CD4-positive, alpha-beta T cell treated with Interleukin-4 for 1 hour (primary cell): ENCODE results near the gene RPS15A.

Experiments used
- DNase-seq, 2 donors: peaks; one replicate each; pipeline ENCODE4 v3.0.0-alpha.2; 2020 to 2022

The RPS15A gene

DNA sequence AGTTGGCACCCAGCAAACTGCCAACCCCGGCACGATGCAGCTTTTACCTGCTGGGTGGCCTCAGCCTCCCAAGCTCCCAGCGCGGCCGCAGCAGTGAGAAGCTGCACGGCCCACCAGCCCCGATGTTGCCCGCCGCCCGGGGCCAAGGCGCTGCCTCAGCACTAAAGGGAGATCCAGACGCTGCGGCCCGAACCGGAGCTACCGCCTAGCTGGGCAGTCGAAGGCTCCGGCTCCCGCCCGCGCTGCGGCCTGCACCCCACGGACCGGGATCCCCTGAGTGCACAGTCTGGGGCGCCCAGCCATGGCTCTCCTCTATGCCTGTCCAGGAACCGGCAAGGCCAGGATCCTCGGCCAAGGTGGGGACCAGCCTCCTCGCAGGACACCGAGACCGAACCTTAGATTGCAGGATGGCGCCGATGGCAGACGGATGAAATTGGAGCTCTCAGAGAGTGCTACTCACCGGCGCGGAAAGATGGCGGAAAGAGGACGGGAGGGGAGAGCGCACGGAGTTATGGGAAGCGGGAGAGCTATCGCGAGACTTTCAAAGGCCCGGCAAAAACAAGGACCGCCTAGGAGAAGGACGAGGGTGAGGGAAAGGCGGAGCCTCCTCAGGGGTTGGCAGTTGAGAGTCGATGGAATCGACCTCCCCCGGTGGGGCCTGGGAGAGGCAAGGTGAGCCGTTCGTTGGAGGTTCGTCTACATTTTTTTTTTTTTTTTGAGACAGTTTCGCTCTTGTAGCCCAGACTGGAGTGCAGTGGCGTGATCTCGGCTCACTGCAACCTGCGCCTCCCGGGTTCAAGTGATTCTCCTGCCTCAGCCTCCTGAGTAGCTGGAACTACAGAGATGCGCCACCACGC is at the start of gene RPS15A:
TSS of gene RPS15A (minus strand) at position 485 of the 857 bp plus-strand sequence. CDS start 1,221 bp downstream, outside the sequence.
- peak; percentile 96 for DNase-seq

DNA sequence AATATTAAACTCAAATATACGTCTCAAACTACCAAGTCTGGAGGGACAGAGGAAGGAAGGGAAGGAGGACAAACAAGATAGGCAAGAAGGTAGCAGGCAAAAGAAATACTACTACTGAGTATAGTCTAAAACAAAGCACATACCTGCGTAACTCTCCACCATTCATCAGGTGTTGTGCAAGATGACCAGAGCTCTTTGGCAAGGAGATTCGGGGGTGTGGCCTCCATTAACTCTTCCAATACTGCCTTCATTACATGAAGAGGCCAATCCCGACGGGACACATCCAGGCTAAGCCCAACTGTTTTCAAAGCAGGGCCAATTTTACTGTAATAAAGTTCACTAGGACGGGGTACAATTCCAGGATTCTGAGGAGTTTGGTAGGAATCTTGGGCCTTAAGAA is 49.4 kb upstream of the RPS15A start:
- DNase-seq: no peak

DNA sequence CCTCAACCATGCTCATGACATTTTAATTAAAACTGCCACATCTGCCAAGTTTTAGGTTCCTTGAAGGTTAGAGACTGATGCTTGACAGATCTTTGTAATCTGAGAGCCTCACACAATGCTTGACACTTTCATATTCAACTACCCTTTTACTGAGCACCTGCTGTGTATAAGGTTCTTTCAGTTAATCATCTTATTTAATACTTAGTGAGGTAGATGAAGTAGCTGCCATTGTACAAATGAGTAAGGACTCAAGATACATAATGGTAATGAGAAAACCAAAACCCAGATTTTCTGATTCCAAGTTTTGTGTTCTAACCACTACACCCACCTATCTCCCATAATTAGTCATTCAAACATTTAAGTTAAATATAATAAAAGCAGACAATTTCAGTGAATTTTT is 46.6 kb upstream of the RPS15A start:
- no peak for DNase-seq

DNA sequence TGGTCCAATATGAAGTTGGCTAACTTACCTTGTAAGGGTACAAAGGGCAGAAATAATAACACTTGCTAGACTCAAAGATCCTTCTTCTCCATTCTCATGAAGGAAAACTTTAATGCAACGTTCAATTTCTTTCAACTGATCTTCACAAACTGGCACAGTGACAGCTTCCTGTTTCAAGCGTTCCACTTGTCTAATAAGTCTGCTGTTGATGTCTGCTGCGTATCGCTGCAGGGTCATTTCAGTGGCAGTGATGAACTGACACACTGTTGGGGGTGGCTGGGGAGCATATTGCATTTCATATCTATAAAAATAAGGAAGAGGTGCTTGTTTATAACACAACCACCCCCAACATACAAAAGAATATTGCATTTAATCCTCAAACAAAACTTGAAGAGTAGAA is 44.7 kb upstream of the RPS15A start:
- no peak for DNase-seq

DNA sequence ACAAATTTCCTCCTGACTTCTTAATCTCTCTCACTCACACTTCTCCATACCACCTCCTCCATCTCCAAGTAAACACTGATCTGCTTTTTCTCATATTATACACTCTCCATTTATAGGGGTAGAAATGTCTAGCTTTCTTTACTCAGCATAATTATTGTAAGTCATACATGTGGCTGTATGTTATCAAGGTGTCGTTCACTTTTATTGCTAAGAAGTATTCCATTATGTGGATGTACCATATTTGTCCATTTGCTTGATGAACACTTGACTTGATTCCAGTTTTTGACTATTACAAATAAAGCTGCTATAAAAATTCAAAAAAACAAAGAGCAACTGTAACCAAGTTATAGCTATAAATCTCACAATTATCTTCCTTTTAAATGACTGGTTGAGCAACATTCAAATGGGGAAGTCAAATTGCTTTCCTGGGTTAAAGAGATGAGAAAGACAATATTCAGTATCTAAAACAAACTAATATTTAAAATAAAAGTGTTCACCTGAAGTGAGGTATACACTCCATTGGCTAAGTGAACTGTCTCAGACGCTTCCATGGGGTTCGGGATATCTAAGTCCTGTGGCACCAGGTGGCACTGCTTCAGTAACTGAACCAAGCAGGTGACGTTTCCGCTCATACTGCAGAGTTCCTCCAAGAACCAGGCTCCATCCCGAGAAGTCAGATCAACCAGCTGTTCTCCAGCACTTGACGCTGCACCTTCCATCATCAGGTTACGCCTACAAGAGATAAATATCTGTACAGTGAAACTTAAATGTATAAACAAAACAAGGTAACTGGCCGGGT is 43.8 kb upstream of the RPS15A start:
- no peak for DNase-seq

DNA sequence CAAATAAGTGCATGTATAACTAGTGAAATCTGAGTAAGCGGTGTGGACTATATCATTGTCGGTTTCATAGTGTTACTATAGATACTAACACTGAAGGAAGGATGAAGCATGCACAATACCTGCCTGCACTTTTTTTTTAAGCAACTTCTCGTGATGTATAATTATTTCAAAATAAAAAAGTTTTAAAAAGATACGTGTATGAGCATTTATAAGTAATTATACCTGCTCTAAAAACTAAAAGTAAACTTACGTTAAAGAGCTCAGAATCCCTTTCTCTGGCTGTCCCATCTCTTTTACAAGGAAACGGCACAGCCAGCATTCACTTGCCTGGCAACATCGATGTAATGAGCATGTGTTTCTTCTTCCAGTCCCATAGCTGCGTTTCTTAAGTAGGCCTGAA is 42.5 kb upstream of the RPS15A start:
- DNase-seq: no peak

DNA sequence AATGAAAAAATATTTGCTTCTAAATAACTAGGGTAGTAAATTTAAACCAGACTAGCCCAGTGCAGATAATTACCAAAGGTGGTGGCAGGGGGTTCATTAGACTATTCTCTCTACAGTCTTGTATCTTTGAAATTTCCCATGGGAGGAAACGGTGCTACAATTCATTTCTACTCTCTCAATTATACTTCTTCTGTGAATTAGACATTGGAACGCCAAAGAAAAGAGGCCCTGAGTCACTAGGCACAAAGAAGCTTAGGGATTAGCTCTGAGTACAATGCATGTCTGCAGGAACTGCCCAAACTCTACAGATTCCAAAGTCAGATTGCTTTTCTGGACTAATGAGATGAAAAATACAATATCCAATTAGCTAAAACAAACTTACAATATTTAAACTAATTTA is 41.9 kb upstream of the RPS15A start:
- DNase-seq: no peak

DNA sequence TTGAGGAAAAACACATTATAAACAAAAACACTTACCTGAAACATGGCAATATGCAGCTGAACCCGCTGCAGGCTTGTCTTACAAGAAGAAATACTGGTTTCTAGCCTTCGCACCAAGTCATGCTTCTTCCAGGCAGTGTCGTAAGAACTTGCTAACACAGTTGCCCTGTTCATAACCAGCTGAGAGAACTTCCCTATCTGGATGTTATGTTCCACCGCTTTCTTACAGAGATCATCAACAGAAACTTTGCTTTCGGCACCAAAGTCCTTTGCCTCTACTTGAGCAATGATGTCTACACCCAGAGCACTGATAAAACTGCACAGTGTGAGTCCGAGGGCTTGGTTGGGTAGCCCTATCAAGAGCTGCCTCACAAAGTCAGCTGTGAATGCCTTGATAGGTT is 39.1 kb upstream of the RPS15A start:
- no peak for DNase-seq

DNA sequence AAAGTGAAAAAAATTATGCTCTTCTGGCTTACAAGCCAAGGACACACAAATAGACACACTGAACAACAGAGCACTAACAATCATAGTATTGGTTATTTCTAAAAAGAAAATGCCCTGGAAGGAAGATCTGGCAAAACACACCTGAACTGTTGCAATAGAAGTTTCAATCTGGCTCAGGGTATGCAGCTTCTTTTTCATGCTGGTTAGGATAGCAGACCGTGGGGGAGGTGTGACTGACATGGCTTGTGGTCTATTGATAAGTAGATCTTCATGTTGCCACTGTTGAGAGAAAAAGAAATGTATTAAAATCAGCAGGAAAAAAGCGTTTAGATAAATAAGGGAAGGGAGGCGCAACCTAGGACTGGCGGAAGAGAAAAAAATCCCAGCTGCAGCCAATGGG is 37.8 kb upstream of the RPS15A start:
- DNase-seq: no peak

DNA sequence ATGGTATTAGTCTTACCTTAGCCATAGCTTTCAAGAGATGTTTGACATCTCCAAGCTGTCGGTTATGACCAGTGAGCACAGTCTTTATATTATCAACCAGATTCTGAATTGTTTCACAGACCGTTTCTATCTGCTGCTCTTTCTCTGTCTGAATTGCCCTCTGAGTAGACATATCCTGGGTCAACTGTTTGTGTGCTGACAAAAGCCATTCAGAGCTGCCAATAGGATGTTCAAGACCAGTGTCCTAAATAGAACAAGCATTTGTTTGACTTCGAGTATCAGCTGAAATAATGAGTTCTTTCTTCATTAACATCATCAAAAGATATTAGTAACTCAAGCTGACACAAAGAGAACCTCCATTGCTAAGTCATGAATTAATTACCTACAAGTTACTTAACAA is 26.2 kb upstream of the RPS15A start:
- DNase-seq: no peak

DNA sequence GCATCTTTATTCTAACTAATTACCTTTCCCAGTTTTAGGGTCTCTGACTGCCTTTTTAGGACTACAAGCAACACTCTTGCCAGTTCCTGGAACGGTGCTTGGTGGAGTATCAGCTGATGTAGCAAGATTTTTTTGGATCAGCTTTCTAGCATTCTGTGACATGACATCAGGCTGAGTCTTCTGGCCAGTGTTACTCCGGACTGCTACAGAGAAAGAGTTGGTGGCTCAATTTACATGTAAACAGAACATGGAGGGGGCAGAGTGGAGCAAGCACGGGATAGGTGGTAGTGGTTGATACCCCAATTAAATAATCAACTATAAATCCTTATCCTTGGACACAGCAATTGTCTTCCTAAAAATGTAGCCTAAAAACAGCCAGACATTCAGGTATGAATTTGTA is 21.8 kb upstream of the RPS15A start:
- DNase-seq: no peak

DNA sequence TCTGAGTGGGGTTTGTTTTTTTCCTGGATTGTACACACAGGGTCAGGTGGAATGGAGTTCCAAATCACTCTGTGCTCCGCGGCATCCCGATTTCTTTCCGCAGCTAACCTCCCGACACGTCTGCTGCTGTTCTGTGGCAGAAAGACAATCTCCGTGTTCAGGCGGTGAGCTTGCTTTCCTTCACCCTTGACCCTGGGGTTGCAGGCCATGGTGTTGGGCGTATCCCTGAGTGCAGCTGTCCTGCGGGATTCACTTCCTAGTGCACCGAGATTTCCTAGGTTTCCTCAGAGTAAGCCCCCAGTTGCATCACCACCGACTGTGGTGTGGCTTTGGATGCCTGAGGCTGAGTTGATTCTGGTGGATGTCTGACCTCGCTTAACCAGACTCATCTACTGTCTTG is 19.0 kb upstream of the RPS15A start:
- no peak for DNase-seq

DNA sequence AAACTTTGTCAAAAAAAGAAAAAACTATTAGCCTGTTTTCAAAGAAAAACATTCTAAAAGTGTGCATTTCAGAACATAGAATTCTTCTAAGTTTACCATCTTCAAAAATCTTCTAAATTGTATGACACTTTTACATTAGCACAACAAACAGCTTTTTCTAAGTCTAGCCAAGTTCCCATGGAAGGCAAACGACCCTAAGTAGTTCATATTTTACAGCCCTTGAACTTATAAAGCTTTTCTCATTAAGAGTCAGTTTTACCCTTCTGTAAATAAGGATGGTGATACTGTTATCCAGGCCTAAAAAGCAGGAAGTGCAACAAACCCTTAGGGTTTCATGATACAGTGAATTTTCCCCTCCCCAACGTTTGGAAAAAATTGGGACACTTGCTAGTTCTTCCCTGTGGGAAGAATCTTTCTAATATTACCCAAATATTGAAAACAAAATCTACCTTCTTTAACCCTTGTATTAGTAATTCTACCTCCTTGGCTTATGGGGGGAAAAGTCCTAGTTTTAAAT is 15.2 kb upstream of the RPS15A start:
- DNase-seq: no peak

DNA sequence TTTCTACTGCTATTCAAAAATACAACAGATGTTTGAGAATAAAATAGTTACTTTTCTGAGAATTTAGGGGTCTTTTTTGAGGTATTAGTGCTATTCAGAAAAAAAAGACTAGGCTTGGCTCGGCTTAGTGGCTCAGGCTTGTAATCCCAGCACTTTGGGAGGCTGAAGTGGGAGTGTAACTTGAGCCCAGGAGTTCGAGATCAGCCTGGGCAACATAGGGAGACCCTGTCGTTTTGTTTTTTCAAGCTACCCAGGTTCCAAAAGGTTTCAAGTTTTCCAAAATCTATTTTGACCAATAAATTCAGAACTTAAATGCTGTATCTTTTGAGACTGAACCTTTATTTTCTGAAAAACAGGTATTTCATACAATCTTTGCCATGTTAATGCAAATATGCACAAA is 14.4 kb upstream of the RPS15A start:
- no peak for DNase-seq

DNA sequence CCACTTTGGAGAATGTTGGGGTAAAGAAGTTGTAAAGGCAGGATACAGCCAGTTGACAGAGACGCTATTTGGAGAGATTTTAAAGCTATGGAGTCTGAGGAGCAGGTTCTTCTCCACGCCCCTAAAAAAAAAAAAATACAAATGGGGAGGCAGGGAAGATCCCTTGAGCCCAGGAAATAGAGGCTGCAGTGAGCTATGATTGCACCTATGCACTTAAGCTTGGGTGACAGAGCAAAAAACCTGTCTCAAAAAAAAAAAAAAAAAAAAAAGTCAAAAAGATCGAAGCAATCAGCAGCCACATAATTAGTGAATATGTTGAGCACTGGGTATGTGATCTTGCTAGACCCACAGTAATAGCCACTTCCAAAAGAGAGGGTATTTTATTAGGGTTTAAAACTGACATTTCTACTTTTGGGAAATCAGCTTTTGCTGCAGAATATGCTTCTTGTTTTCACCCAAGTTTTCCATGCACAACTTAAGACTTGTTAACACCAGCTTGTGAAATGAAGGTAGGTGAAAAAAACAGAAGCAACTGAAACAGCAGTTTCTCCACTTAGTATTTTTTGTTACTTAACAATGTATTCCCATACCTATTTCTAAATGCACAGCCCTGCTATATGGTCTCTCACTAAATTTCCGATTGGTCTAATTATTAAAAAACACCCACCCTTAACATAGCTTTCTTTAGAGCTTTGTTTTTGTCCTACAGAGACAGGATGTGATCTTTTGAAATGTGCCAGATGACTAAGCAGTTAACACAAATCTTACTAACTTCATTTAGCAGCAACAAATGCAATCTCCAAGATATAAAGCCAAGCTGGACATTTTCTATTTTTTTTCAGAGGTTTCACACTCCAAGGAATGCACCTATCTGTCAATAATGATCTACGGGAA is 13.7 kb upstream of the RPS15A start:
- DNase-seq: no peak

DNA sequence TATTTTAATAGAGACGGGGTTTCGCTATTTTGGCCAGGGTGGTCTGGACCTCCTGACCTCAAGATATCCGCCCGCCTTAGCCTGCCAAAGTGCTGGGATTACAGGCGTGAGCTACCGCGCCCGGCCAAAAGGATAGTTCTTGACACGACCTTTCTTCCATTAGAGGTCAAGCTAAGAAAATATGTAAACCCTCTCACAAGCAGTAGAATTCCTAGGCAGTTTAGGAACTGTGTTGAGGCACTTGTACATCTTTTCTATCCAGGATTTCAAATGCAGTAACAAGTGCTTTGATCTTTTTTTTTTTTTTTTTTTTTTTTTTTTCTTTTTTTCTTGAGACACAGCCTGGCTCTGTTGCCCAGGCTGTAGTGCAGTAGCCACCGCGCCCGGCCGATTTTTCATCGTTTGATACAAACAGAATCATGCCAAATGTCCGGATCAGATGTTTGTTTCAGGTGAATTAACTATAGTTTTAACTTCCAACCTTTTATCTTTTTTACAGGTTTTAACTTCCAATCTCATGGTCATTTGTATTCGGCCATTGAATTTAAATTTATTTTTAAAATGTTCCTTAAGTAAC is 12.7 kb upstream of the RPS15A start:
- no peak for DNase-seq

DNA sequence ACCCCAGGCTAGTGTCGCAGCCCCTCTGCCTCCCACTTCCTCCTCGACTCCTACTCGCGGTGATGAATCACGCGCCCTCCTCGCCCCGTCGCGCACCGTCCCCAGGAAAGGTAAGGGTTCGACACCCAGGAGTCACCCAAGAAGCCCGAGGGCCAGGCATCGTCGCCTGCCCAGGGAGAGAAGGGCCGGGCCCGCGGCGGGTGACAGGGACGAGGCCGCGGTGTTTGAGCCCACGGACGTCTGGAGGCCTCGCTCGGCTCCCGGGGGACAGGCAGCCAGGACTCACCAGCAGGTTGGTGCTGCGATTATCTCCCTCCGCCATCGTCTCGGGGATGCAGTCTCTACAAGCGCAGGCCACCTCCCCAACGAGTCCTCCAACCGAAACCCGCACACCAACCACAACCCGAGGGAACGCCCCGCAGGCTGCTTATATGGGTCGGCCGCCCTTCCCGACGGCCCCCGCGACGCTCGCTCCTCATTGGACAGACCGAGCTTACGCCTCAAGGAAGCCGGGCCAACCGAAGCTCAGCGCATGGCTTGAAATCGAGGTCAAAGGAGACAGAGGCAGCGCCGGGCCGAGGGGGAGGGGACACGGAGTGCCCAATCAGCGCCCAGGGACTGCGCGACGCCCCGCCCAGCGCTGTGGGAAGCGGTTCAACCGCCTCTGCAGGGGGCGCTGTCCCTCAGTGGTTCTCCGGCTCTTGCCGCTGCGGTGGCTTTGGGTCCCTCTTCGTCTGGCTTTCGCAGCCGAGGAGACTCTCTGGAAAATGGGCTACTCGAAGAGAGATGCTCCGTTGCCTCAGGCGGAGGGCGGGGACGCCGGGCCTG is 11.2 kb upstream of the RPS15A start, which contains the start of gene ARL6IP1:
TSS of gene ARL6IP1 (minus strand) at position 405 of the 828 bp plus-strand sequence. CDS start at position 322, 83 bp downstream.
- DNase-seq: peak; percentile 99 to 100

DNA sequence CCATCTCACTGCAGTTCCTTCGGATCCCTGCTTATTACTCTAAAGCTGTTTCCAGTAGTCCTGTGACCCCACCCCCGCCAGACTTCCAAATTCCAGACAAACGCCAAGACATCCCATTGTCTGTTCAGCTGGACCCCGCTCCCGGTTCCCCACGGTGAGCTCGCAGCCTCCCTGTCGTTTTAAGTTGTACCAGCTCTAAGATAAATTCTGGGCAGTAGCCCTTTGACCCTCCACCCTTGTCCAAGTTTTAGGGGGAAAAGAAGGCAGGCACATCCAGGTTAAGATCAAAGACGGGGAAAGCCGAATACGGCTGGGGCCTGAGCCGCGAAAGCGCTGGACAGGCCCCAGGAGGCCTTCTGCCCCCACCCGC is 10.6 kb upstream of the RPS15A start:
- no peak for DNase-seq

DNA sequence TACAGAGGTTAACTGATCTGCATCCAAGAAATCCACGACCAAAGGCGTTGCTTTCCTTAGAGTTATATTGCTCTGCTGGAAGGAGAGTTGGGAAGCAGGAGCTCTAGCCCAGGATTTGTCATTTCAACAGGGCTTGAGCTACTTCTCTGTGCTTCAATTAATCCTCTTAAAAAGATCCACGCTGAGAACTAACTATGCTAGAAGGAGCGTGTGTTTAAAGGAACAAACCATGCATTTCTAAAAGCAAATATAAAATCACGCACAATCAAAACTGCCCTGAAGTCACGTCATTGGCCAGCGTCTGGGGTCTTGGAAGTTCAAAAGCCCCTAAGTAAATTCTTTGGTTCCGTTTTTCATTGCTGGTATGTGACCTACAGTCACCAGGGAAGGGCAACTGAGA is 10.2 kb upstream of the RPS15A start:
- DNase-seq: no peak

DNA sequence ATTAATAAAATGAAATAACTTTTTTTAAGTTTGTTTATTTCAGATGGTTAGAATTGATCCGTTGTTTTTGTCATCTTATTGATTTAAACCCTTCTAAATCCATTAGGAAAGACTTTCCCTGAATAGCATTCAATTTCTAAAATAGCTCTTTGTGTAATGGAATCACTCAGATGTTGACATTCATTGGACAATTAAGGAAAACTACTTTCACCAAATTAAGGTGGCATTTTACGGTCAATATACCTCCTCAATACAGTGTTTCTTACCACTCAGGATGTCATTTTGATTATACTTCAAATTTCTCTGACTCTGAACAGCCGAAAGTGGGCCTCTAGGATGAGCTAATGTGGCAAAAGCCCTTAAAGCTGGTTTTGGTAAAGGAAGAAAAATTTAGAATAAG is 9.4 kb upstream of the RPS15A start:
- DNase-seq: no peak

DNA sequence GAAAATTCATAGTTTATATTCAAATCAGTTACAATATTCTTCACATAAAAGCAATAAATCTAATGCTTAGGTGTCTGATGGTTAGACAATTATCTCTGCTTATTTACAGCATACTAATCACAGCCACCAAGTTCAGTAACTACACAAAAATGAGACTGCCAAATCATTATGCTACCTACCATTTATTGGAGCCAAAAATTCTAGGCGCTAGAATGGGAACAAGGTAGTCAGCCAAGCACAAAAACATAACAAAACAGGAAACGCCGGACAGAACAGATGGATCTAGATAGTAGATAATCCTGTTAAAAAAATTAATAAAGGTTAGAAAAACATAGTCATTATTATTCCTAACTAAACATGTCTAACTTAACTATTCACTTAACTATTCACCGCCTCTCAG is 7.6 kb upstream of the RPS15A start:
- DNase-seq: no peak

DNA sequence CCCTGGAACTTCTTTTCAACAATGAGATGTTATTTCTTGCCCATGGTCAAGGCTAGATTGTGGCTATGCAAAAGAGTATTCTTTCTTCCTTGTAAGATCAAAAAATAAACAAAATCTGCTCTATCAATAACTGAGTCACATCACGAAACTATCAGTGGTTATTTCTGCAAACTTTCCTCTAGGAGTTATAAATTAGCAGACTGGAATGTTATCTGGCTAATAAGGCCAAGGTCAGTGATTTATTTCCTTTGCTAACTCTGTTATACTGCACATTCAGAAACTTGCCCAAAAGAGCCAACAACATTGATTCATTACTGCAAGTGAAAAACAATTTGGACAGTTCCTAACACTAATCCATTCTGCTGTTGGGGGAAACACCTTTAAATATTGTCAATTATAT is 6.2 kb upstream of the RPS15A start:
- DNase-seq: no peak
